ENCODE data around the gene KRT6C.

DNA sequence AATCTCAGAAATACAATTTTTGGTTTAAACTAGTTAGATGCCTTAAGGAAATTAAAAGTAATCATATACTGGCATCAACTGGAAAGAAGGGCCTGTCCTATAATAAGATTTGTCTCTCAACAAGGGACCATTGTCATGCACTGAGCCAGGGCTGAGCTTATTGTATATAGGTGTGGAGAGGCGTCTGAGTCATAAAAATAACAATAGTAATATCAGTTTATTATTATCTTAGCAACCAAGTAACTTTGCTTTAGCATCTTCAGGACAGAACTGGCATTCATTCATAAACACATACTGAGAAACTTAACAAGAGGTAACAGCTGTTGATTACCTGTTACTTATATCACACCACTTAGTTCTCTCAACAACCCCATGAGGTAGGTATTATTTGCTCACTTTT, 46.5 kb downstream of the KRT6C start:
- TF ChIP-seq, protein P1, sequence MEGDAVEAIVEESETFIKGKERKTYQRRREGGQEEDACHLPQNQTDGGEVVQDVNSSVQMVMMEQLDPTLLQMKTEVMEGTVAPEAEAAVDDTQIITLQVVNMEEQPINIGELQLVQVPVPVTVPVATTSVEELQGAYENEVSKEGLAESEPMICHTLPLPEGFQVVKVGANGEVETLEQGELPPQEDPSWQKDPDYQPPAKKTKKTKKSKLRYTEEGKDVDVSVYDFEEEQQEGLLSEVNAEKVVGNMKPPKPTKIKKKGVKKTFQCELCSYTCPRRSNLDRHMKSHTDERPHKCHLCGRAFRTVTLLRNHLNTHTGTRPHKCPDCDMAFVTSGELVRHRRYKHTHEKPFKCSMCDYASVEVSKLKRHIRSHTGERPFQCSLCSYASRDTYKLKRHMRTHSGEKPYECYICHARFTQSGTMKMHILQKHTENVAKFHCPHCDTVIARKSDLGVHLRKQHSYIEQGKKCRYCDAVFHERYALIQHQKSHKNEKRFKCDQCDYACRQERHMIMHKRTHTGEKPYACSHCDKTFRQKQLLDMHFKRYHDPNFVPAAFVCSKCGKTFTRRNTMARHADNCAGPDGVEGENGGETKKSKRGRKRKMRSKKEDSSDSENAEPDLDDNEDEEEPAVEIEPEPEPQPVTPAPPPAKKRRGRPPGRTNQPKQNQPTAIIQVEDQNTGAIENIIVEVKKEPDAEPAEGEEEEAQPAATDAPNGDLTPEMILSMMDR (IDR thresholded peaks at IDR 0.05; ENCODE audit: low read length), result no peak
- no peak for TF ChIP-seq EZH2 (IDR thresholded peaks at IDR 0.05; ENCODE audit: borderline replicate concordance, low read length)
